WI38 (cell line): ENCODE results near the gene ENTPD6.

Source experiments
- H3K4me3 ChIP-seq: 2 replicates; pipeline ENCODE4 v1.5.1; 2011; ENCODE audit warnings: low read depth, mild to moderate bottlenecking, control low read depth, low read length
- TF ChIP-seq, protein P1 (sequence below): IDR thresholded peaks from 2 replicates; pipeline ENCODE4 v1.5.1; 2012; ENCODE audit warnings: low read depth, mild to moderate bottlenecking, control low read depth, low read length

Gene ENTPD6

DNA sequence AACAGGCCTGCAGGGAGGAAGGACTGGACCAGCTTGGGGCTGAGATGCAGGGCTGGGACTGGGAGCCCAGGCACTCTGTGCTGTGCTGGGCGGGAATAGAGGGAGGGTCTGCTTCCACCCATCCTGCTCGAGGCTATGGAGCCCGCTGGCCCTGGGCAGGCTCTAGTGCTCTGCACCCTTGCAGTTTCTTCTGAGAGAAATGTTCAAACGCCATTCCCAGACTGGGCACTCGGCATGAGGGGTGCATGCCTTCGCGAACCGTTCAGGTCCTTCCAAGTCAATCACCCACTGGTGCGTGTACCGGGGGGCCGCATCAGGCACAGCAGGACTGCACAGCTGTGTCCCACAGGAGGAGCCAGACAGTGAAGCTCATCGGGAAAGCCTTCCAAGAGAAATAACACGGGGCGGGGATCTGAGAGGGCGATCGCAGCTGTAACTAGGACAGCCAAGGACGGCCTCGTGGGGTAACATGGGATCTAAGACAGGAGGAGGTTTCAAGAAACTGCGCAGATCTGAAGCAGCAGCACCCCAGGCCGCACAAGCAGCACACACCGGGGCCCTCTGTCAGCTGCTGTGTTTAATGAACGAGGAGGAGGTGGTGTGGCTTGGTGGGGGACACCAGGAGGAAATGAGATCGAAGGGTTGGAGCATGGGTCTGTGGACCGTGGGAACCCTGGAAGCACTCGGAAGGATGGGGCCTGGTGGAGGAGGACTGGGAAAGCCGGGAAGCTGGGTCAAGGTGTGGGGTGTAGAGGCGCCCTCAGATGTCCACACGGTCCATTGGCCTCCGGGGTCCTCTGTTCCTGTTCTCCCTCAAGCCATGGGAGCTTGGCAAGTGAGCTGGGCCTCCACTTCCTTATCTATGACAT, 26.3 kb downstream of the ENTPD6 start:
- no peak overlapping the region for H3K4me3 ChIP-seq
- TF ChIP-seq, protein P1, sequence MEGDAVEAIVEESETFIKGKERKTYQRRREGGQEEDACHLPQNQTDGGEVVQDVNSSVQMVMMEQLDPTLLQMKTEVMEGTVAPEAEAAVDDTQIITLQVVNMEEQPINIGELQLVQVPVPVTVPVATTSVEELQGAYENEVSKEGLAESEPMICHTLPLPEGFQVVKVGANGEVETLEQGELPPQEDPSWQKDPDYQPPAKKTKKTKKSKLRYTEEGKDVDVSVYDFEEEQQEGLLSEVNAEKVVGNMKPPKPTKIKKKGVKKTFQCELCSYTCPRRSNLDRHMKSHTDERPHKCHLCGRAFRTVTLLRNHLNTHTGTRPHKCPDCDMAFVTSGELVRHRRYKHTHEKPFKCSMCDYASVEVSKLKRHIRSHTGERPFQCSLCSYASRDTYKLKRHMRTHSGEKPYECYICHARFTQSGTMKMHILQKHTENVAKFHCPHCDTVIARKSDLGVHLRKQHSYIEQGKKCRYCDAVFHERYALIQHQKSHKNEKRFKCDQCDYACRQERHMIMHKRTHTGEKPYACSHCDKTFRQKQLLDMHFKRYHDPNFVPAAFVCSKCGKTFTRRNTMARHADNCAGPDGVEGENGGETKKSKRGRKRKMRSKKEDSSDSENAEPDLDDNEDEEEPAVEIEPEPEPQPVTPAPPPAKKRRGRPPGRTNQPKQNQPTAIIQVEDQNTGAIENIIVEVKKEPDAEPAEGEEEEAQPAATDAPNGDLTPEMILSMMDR, result no peak

- H3K4me3 ChIP-seq, result no peak overlapping the region
- TF ChIP-seq, protein P1, result no peak
Measured at GRCh38 chr20:25222461-25223178, 27.1 kb downstream of the ENTPD6 start.

DNA sequence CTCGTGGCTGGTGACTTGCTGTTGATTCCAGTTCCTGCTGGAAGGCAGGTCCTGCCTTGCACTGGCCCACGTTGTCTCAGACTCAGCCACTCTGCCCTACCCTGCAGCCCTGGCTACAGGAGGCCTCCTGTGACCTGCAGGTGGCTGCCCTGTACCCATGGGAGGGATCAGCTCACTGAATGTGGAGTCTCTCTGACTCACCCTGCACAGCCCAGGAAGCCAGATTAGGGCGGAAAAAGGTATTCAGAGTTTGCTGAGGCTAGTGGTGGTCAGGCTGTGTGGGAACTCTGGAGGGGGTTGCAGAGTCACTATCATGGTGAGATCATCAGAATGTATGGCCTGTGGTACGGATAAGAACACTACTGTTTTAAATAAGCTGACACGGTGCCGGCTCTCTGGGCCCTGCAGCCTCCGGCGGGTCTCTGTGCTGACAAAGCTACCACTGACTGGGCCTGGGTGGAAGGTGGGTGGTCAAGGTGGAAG, 27.7 kb downstream of the ENTPD6 start:
- H3K4me3 ChIP-seq, result no peak overlapping the region
- TF ChIP-seq, protein P1, result 0 out of 2 replicates have a peak, but pooled peaks have one; percentile 8

DNA sequence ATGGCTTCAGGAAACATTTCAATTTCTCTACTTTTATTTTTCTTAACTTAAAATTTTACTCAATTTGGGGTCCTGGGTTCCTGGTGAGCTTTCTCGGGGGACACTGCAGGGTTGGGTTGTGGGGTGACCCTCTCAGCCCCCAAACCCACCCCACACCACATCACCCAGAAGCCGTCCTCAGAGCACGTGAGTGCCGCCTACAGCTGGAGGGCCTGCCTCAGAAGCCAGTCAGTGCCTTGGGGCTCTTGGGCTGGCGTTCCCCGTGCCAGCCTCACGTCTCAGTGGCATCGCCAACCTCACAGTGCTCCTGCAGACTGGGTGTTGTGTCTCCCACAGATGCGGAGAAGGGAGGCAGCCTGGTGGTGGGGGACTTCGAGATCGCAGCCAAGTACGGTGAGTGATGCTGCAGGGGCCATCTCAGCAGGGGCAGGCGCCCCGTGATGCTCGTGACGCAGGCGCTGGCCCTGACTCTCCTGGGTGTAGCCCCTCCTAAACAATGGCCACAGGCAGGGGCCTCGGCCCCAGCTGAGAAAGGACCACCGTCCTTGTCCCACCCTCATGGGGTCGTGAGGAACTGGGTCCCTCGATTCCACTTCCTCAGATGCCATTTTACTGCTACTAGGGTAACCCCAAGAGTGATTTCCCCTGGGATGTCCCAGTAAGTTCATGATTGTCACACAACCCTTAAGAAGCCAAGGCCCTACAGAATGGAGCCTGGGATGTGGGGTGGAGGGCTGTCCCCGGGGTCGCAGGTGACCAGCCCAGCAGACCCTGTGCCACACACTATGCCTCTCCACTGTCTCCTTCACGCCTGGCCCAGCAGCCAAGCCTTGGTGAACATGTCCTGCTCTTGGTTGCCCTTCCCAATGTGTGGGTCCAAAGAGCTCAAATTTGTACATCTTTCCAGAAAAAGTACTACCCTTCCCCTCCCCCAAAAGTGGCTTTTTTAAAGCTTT, 28.5 kb downstream of the ENTPD6 start:
- H3K4me3 ChIP-seq, result no peak overlapping the region
- TF ChIP-seq, protein P1, result no peak

GRCh38 chr20:25224941-25225340, 29.4 kb downstream of the ENTPD6 start:
- TF ChIP-seq, protein P1, result no peak
- H3K4me3 ChIP-seq, result no peak overlapping the region

DNA sequence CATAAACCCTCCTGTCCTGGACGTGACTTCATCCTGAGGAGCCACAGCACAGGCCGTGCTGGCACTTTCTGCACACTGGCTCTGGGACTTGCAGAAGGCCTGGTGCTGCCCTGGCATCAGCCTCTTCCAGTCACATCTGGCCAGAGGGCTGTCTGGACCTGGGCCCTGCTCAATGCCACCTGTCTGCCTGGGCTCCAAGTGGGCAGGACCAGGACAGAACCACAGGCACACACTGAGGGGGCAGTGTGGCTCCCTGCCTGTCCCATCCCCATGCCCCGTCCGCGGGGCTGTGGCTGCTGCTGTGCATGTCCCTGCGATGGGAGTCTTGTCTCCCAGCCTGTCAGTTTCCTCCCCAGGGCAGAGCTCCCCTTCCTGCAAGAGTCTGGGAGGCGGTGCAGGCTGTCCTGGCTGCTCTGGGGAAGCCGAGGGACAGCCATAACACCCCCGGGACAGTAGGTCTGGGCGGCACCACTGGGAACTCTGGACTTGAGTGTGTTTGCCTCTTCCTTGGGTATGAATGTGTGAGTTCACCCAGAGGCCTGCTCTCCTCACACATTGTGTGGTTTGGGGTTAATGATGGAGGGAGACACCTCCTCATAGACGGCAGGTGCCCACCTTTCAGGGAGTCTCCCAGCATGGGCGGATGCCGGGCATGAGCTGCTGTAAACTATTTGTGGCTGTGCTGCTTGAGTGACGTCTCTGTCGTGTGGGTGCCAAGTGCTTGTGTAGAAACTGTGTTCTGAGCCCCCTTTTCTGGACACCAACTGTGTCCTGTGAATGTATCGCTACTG, 30.3 kb downstream of the ENTPD6 start:
- no peak overlapping the region for H3K4me3 ChIP-seq
- TF ChIP-seq, protein P1, result no peak
